Nephron progenitor cell (in vitro differentiated cells): ENCODE results near the gene PPM1G.

Experiments
- DNase-seq: peaks from one replicate; pipeline ENCODE4 v3.0.0; 2021
- H3K27ac Mint-ChIP-seq: 2 replicates; pipeline ENCODE4 v1.8.0; 2021; ENCODE audit warnings: mild to moderate bottlenecking, moderate library complexity, mixed read lengths
- H3K27me3 Mint-ChIP-seq: 2 replicates; pipeline ENCODE4 v1.8.0; 2021; ENCODE audit warnings: mild to moderate bottlenecking, low read depth, mixed read lengths; ENCODE audit not compliant: poor library complexity
- H3K36me3 Mint-ChIP-seq: 2 replicates; pipeline ENCODE4 v1.8.0; 2021; ENCODE audit warnings: low read depth, mixed read lengths
- H3K4me1 Mint-ChIP-seq: 2 replicates; pipeline ENCODE4 v1.8.0; 2021; ENCODE audit warnings: mixed read lengths
- H3K4me3 Mint-ChIP-seq: 2 replicates; pipeline ENCODE4 v1.8.0; 2021; ENCODE audit warnings: mild to moderate bottlenecking, moderate library complexity, mixed read lengths
- H3K9me3 Mint-ChIP-seq: 2 replicates; pipeline ENCODE4 v1.8.0; 2021; ENCODE audit warnings: mild to moderate bottlenecking, moderate library complexity, mixed read lengths
- TF ChIP-seq, protein P1 (sequence below): fragments of 200-600 bp; sonication (generic); IDR thresholded peaks from 2 replicates; pipeline ENCODE4 v1.5.0; 2021; ENCODE audit warnings: antibody characterized with exemption

PPM1G gene, protein sequence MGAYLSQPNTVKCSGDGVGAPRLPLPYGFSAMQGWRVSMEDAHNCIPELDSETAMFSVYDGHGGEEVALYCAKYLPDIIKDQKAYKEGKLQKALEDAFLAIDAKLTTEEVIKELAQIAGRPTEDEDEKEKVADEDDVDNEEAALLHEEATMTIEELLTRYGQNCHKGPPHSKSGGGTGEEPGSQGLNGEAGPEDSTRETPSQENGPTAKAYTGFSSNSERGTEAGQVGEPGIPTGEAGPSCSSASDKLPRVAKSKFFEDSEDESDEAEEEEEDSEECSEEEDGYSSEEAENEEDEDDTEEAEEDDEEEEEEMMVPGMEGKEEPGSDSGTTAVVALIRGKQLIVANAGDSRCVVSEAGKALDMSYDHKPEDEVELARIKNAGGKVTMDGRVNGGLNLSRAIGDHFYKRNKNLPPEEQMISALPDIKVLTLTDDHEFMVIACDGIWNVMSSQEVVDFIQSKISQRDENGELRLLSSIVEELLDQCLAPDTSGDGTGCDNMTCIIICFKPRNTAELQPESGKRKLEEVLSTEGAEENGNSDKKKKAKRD

DNA sequence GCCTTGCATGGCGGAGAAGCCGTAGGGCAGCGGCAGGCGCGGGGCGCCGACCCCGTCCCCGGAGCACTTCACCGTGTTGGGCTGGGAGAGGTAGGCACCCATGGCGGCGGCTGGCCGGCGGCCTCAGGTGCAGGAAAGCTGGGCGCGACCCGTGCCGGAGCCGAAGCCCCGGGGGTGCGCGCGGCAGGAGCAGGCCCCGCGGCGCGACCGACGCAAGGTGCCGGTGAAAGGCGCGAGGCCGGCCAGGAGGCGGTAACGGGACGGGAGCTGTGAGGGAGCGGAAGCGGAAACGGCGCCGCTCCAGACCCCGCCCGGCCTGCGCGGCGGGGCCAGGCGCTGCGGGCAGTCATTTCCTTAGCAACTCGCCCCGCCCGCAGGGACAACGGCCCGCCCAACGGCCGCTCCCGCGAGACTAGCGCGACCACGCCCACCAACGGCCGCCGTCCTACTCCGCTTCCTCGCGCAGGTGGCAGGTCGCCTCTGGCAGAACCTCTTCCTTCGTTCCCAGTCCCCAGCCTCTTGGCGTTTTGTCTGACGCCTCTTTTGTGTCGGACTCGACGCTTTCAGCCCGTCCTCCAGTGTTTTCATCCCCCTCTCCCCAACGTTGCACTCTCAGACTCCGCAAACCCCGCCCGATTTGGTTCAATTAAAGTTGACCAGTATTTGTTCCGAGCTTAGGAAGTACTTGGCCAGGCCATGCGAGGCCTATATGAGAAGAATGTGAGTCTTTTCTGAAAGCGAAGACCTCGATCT lies at the start of gene PPM1G:
Gene PPM1G (minus strand): TSS at position 271 of the 753 bp plus-strand sequence. CDS start 169 bp downstream, at position 102.
- peaks cover 40% of the 10 kb centered on the region for H3K4me1 Mint-ChIP-seq
- TF ChIP-seq, protein P1, sequence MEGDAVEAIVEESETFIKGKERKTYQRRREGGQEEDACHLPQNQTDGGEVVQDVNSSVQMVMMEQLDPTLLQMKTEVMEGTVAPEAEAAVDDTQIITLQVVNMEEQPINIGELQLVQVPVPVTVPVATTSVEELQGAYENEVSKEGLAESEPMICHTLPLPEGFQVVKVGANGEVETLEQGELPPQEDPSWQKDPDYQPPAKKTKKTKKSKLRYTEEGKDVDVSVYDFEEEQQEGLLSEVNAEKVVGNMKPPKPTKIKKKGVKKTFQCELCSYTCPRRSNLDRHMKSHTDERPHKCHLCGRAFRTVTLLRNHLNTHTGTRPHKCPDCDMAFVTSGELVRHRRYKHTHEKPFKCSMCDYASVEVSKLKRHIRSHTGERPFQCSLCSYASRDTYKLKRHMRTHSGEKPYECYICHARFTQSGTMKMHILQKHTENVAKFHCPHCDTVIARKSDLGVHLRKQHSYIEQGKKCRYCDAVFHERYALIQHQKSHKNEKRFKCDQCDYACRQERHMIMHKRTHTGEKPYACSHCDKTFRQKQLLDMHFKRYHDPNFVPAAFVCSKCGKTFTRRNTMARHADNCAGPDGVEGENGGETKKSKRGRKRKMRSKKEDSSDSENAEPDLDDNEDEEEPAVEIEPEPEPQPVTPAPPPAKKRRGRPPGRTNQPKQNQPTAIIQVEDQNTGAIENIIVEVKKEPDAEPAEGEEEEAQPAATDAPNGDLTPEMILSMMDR: no peak
- H3K4me3 Mint-ChIP-seq: peak within 1 kb of the TSS; percentile 87
- H3K36me3 Mint-ChIP-seq: peaks cover 20% of the 10 kb centered on the region
- peak within 1 kb of the TSS; percentile 81 for H3K27ac Mint-ChIP-seq
- peak; percentile 97 for DNase-seq
- peaks cover 9% of the 10 kb centered on the region for H3K9me3 Mint-ChIP-seq
- peaks cover 24% of the 10 kb centered on the region for H3K27me3 Mint-ChIP-seq

DNA sequence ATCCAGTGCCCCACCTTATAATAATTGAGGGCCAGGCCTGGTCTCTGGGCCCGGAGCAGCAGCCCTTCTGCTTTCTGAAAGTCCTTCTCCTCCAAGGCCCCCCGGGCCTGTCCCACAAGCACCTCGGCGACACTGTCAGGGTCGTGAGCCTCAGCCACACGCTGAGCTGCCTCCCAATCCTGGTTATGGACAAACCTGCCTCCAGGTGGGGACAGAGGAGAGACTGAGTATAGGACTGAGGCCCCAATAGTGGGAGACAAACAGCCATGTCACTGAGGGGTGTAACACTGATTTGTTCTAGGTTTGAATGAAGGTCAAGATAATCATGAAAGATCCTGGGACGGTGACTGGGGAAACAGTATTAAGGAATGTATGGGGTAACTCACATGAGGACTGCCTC lies 44.6 kb upstream of the PPM1G start:
- no peaks in the 10 kb centered on the region for H3K4me1 Mint-ChIP-seq
- TF ChIP-seq, protein P1: no peak
- no peak overlapping the region for H3K27ac Mint-ChIP-seq
- H3K36me3 Mint-ChIP-seq: peaks cover 66% of the 10 kb centered on the region
- no peaks in the 10 kb centered on the region for H3K9me3 Mint-ChIP-seq
- H3K4me3 Mint-ChIP-seq: no peak overlapping the region
- peaks cover 3% of the 10 kb centered on the region for H3K27me3 Mint-ChIP-seq
- DNase-seq: no peak

DNA sequence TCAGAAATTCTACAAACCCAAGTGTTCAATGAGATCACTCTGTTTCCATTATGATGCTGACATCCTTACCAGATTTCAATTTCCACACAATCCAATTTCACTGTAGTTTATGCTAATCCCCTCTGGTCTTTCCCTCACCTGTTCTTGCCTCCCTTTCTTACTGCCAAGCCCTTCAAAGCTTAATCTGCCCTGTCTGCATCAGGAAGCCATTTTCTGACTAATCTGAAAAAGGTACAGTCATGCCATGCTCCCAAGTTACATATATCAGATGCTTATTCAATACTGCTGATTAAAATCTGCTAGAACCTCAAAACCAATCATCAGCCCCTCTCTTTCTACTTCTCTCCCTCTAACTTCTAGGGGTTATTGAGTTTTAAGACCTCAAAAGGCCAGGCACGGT lies 41.7 kb upstream of the PPM1G start:
- peaks cover 3% of the 10 kb centered on the region for H3K27me3 Mint-ChIP-seq
- TF ChIP-seq, protein P1: no peak
- H3K4me3 Mint-ChIP-seq: no peak overlapping the region

DNA sequence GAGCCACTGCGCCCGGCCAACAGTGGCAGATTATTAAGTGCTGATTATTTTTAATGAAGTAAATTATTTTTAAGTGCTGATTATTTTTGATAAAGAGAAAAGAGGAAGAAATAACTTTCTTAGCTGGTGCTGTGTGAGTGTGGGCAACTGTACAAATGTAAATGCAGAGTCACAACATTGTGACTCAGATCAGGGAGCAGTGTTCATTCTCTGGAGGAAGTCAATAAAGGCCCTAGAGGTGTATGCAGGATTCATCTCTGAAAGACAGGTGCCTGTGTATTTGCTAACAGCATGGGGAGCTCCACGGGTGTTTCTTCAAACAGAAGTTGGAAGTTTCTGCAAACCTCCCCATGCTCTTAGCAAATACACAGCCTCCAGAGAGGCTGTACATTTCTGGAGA lies 39.0 kb upstream of the PPM1G start:
- H3K27me3 Mint-ChIP-seq: no peaks in the 10 kb centered on the region
- TF ChIP-seq, protein P1: no peak
- H3K9me3 Mint-ChIP-seq: no peaks in the 10 kb centered on the region
- peaks cover 60% of the 10 kb centered on the region for H3K36me3 Mint-ChIP-seq
- no peak for DNase-seq
- no peak overlapping the region for H3K27ac Mint-ChIP-seq
- no peak overlapping the region for H3K4me3 Mint-ChIP-seq
- peaks cover under 1% of the 10 kb centered on the region for H3K4me1 Mint-ChIP-seq

More for the DNA sequence above, 41.7 kb upstream of the PPM1G start:
- H3K9me3 Mint-ChIP-seq: no peaks in the 10 kb centered on the region
- H3K27ac Mint-ChIP-seq: no peak overlapping the region
- H3K36me3 Mint-ChIP-seq: peaks cover 68% of the 10 kb centered on the region
- DNase-seq: no peak
- H3K4me1 Mint-ChIP-seq: no peaks in the 10 kb centered on the region

DNA sequence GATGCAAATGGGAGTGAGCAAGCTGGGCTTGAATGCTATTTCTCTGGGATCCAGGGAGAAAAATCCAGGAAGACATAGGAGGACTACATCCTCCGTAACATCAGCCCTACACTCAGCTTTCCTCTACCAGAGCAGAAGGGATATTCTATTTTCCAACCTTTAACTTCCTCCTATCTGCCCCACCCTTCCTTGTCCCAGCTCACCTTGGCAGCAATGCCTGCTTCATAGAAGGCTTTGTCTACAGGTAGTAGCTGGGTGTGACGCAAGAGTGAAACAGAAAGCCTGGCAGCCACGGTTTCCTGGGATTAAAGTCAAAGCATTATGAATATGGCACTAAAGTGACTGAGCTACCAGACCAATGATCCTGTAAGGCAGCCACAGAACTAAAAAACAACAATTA lies 36.7 kb upstream of the PPM1G start:
- H3K27ac Mint-ChIP-seq: no peak overlapping the region
- peaks cover 58% of the 10 kb centered on the region for H3K36me3 Mint-ChIP-seq
- no peaks in the 10 kb centered on the region for H3K27me3 Mint-ChIP-seq
- no peaks in the 10 kb centered on the region for H3K9me3 Mint-ChIP-seq
- peaks cover 17% of the 10 kb centered on the region for H3K4me1 Mint-ChIP-seq
- TF ChIP-seq, protein P1: no peak
- no peak for DNase-seq
- H3K4me3 Mint-ChIP-seq: no peak overlapping the region
